Stimulated activated CD4-positive, alpha-beta T cell treated with anti-CD3 and anti-CD28 coated beads, TNF-alpha, amount 100 ng/mL, for 1 hour (primary cell): ENCODE results near the gene EDA.
"Not testable (repeated sequence)": the region's sequence is repeated elsewhere in the genome, so short reads cannot be mapped to it uniquely, and the experiment has no call there.

ENCODE experiments used
- DNase-seq, 3 donors: peaks; one replicate each; pipeline ENCODE4 v3.0.0-alpha.2; 2020; ENCODE audit warnings: low read depth in 3 of 3, low spot score in 1 of 3

EDA gene

GRCh38 chrX:69741721-69742120 is 125.8 kb downstream of the EDA start:
- DNase-seq, result no peak

GRCh38 chrX:69746051-69746450 is 130.1 kb downstream of the EDA start:
- no peak for DNase-seq

GRCh38 chrX:69748055-69748454 is 132.1 kb downstream of the EDA start:
- no peak for DNase-seq

DNA sequence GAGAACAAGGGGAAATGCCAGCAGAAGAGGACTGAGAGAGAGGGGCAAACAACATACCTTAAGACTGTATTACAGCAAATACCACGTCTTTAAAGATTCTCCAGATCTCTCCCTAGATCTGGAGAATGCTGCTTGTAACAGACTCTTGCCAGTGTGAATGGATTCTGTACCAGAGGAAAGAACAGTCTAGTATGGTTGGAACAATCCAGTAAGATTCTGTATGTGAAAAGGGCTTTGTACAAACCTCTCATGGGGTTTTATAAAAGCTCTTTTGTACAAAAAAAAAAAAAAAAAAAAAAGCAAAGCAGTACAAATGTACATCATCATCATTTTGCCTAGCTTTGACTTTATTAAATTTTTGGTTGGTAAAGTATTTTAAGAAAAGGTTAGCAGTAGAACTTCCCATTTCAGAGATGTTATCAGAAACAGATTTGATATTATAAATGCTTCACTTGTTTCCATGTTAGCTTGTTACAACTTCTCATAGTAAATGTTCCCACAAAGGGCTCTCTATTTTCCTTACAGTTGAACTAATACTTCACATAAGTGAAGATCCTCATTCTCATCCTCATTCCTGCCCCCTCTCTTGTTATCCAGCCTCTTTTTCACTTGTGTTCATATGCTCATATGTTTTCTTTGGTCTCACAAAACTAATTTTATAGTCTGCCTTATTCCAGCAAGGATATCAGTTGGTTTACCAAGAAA is 144.2 kb downstream of the EDA start:
- no peak for DNase-seq

- DNase-seq, result no peak
Observed at GRCh38 chrX:69761633-69762032, 145.7 kb downstream of the EDA start.

GRCh38 chrX:69762340-69762739 is 146.4 kb downstream of the EDA start:
- no peak for DNase-seq

GRCh38 chrX:69793260-69793935 is 177.5 kb downstream of the EDA start:
- DNase-seq, result no peak

DNA sequence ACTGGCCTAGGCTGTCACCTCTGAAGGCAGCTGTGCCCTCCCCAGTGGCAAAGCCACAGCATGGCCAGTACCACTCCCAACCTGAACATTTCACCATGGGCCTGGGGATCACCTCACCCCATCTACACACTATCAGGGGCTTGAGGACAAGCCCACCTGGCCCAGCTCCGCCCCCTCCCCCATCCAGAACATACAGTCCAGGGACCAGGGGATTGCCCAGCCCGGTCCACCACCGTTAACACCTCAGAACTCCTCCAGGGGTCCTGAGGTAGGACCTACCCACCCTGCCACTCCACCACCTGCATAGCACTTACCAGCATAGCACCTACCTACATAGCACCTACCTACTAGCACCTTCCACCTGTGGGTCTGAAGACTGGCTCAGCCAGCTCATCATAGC is 179.8 kb downstream of the EDA start:
- DNase-seq, result no peak

- DNase-seq, result no peak
Observed at GRCh38 chrX:69807400-69807799, 191.5 kb downstream of the EDA start.

GRCh38 chrX:69808375-69808774 is 192.5 kb downstream of the EDA start:
- no peak for DNase-seq

- DNase-seq, result no peak
Observed at GRCh38 chrX:69813677-69814076, 197.8 kb downstream of the EDA start.

DNA sequence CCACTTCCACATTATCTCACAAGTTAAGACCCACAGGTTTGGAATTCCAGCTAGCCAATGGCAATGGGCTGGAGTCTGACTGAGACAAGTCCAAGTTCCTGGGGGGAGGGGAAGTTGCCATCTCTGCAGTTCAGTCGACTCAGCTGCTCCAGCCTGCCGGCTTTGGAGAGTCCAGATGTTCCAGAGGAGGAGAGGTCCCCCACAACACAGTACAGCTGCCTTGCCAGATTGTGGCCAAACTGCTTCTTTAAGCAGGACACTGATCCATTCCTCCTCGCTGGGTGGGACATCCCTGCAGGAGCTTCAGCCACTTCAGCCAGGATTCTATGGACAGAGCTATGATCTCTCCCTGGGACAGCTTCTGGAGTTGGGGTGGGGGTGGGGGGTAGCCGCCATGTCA is 199.2 kb downstream of the EDA start:
- DNase-seq, result no peak

DNA sequence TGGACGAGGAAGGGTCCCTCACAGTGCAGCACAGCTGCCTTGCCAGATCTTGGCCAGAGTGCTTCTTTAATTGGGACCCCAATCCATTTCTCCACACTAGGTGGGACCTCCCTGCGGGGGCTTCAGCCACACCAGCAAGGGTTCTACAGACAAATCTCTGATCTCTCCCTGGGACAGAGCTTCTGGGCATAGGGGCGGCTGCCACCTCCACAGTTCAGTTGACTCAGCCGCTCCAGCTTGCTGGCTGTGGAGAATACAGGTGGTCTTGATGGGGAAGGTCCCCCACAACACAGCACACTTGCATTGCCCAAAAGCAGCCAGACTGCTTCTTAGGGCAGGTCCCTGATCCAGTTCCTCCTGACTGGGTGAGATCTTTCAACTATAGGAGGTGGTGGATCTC is 199.6 kb downstream of the EDA start:
- DNase-seq, result no peak

DNA sequence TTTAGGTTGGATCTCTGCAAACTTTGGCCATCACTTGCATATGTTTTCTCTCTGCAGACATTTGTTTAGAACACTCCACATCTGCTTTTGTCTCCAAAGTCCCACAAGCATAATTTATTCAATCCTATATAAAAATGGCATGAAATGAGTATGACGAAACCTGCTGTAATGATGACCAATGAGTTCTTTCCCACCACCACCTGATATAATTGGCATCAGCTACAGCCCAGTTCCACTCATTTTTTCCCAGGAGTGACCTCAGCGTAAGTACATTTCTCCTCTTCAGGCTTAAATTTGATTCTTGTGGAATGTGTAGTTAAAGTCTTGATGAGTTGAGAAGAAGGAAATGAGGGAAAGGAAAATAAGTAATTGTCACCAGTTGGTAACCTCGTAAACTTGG is 228.7 kb downstream of the EDA start:
- no peak for DNase-seq

DNA sequence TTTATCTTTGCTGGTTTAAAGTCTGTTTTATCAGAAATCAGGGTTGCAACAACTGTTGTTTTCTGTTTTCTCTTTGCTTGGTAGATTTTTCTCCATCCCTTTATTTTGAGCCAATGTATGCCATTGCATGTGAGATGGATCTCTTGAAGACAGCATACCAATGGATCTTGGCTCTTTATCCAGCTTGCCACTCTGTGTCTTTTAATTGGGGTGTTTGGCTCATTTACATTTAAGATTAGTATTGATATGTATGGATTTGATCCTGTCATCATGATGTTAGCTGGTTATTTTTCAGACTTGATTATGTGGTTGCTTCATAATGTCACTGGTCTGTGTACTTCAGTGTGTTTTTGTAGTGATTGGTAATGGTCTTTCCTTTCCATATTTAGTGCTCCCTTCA is 244.1 kb downstream of the EDA start:
- DNase-seq, result not testable (repeated sequence)

GRCh38 chrX:69876221-69876620 is 260.3 kb downstream of the EDA start:
- DNase-seq, result no peak

GRCh38 chrX:69884210-69884609 is 268.3 kb downstream of the EDA start:
- no peak for DNase-seq

DNA sequence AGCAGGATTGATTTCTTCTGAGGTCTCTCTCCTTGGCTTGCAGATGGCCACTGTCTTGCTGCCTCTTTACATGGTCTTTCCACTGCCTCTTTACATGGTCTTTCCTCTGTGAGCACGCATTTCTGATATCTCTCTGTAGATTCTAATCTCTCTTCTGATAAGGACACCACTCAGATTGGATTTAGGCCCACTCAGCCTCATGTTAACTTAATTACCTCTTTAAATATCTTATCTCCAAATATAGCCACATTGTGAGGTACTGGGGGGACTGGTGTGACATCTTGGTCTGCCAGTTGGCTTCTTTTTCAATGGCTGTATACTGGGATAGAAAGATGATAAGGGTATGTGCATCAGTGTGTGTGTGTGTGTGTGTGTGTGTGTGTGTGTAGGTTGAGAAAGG is 280.1 kb downstream of the EDA start:
- no peak for DNase-seq

DNA sequence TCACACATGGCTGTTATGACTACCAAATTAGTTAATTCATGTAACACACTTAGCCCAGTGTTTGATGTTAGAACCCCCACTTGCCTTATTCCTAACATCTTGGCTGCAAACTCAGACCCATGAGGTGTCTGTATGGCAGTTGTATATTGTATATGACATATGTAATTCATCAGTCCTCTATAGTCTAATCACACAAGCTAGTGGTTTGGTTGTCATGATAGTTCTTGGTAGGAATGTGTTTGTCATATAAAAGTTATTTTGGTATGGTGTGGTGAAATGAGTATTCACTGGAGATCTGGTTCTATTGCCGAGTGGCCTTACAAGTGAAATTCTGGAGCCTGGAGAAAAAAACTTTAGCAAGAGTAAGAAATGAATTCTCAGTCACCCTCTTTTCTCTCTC is 284.6 kb downstream of the EDA start:
- DNase-seq, result no peak

DNA sequence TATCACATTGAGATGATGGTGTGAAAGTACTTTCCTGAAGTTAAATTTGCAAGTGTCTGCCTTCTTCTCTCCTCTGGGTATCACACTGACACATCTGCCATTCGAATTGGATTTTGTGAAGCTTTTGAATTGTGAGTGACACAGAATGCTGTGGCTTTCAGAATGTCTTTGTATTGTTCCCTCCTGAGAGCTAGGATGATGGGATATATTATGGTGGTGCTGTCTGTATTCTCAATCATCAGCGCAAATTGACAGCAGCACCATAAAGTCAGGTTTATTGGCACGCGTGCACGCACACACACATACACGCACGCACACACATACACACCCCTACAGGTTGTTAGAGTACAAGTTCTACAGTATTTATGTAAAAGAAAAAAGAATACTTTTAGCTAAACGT is 290.5 kb downstream of the EDA start:
- no peak for DNase-seq

DNA sequence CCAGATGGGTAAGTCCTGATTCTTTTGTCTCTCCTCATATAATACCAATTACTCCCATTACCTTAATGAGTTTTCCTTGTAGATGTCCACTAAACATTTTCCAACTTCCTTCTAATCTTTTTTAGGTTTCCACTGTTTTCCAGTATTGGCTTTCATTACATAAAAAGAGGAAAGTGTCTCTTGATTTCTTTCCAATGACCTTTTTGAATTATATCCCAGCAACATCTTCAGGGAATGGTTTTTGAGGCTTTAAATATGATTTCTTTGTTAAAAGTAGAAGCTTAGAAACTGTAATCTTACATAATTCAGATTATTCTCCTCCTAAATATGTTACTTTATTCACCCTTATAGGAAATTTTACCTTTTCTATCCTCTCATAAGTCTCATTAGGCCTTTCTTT is 298.9 kb downstream of the EDA start:
- DNase-seq, result no peak

DNA sequence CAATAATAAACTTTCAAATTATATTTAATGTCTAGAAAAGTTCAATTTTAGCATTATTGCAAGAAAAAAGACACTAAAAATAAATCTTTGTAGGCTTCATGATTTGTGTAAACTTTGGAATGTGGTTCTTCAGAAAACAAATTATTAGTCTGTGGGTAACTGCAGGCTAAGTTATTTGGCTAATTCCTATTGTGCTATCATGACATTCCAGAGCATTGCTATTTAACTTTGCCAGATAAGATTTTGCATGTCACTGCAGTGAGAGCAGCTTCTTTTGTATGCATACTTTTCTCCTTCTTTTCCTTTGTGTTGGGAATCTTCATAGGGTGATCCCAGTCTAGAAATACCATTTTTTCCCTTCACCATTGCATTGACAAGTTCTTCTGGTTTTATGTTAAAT is 303.8 kb downstream of the EDA start:
- DNase-seq, result no peak

DNA sequence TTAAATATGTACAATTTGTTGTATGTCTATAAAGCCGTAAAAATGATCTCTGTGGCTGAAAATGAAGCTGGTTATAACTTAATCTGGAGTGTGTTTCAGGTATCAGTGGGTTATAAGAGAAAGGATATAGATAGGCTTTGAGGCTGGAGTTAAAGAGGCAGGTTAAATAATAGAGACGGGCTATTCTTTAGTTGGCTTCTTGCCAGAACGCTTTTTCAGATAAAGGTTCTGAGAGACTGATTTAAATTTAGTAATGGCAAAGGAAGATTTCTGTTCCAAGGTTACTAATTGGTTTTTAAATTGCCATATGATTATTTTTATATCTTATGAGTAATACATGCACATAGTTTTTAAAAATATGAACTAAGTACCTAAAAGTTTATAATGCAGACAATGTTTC is 316.4 kb downstream of the EDA start:
- no peak for DNase-seq
